Activated CD4-positive, alpha-beta T cell treated with anti-CD3 and anti-CD28 coated beads for 36 hours (primary cell): ENCODE measurements around the gene HELZ2. TPM values are rescaled to one million over a fixed set of nuclear protein-coding genes. Genes with fewer than 3 reads are reported as not detected.

Experiments used
- ATAC-seq: fragments of 200-7000 bp; cut with Tn5 transposase; one replicate; pipeline ENCODE4 v1.10.0; 2021; ENCODE audit warnings: mild to moderate bottlenecking, moderate library complexity
- CTCF ChIA-PET: fragments of 350-600 bp; sonication (Branson Sonifier 250); formaldehyde crosslinking; loops from one replicate; lab custom pipeline; 2021; ENCODE audit warnings: antibody characterized with exemption; lab: Charles Lee
- POLR2A ChIA-PET: fragments of 350-600 bp; sonication (Branson Sonifier 250); formaldehyde crosslinking; loops from one replicate; lab custom pipeline; 2021; ENCODE audit warnings: antibody characterized with exemption, inconsistent platforms; lab: Charles Lee
- DNase-seq: peaks from one replicate; pipeline ENCODE4 v3.0.0-alpha.2; 2020
- H3K27ac Mint-ChIP-seq: one replicate; pipeline ENCODE4 v1.8.0; 2021; ENCODE audit warnings: mixed read lengths
- H3K27me3 Mint-ChIP-seq: one replicate; pipeline ENCODE4 v1.8.0; 2021; ENCODE audit warnings: mixed read lengths
- H3K36me3 Mint-ChIP-seq: one replicate; pipeline ENCODE4 v1.8.0; 2021; ENCODE audit warnings: low read depth, mixed read lengths
- H3K4me1 Mint-ChIP-seq: one replicate; pipeline ENCODE4 v1.8.0; 2021; ENCODE audit warnings: mixed read lengths
- H3K4me3 Mint-ChIP-seq: one replicate; pipeline ENCODE4 v1.8.0; 2021; ENCODE audit warnings: mild to moderate bottlenecking, moderate library complexity, mixed read lengths
- H3K9me3 Mint-ChIP-seq: one replicate; pipeline ENCODE4 v1.8.0; 2021; ENCODE audit warnings: low read depth, mixed read lengths
- intact Hi-C, 2 experiments: fragments of 100-400 bp; cut with DNase I in 1 of 2; cut with micrococcal nuclease in 1 of 2; formaldehyde crosslinking; loops; one replicate each; pipeline versions ENCODE4 v1.14.2 to v1.15.1; 2022 to 2024; cut with DNase I, micrococcal nuclease
- total RNA-seq, 2 experiments: library from RNA; stranded (reverse); gene quantifications; one replicate each; pipeline ENCODE4 v1.2.3, GENCODE V29; 2021

Gene HELZ2
- total RNA-seq, 2 experiments from 2014 or later = 16.1 to 18.7 TPM

- no peak for DNase-seq
- no peaks in the 10 kb centered on the region for H3K9me3 Mint-ChIP-seq
- no peaks in the 10 kb centered on the region for H3K27me3 Mint-ChIP-seq
- H3K4me3 Mint-ChIP-seq = no peak overlapping the region
- intact Hi-C loops = no loop called here
- no peak for ATAC-seq
- no peak overlapping the region for H3K27ac Mint-ChIP-seq
- H3K4me1 Mint-ChIP-seq = peaks cover 22% of the 10 kb centered on the region
- ChIA-PET POLR2A (no interaction called here), CTCF (interaction anchor here (0.9 to 1.0 kb wide), 2 partner anchors 28 to 129 kb away, joined by 4 to 5 read pairs; no protein-coding TSS in a partner anchor)
- no peaks in the 10 kb centered on the region for H3K36me3 Mint-ChIP-seq
Observed at GRCh38 chr20:63566395-63567135, 7.5 kb downstream of the HELZ2 start.

GRCh38 chr20:63565699-63566335 is 8.2 kb downstream of the HELZ2 start:
- Mint-ChIP-seq H3K36me3 (no peaks in the 10 kb centered on the region), H3K4me3 (no peak overlapping the region), H3K4me1 (peaks cover 22% of the 10 kb centered on the region), H3K27ac (no peak overlapping the region), H3K27me3 (no peaks in the 10 kb centered on the region), H3K9me3 (no peaks in the 10 kb centered on the region)
- no peak for DNase-seq
- ChIA-PET POLR2A (interaction anchor here (0.8 kb wide), 1 partner anchor 61 kb away, joined by 3 read pairs; the partner anchor contains the start of gene GMEB2), CTCF (interaction anchor here (0.9 kb wide), 1 partner anchor 128 kb away, joined by 5 read pairs; no protein-coding TSS in a partner anchor)
- ATAC-seq = no peak
- intact Hi-C loops = no loop called here

- intact Hi-C loops = no loop called here
- ChIA-PET CTCF (interaction anchor here (0.7 kb wide), 1 partner anchor 62 kb away, joined by 3 read pairs; no protein-coding TSS in a partner anchor), POLR2A (interaction anchor here (0.8 kb wide), 1 partner anchor 62 kb away, joined by 3 read pairs; the partner anchor contains the start of gene GMEB2)
Observed at GRCh38 chr20:63565021-63565698, 8.9 kb downstream of the HELZ2 start.

GRCh38 chr20:63564036-63564810 is 9.8 kb downstream of the HELZ2 start:
- Mint-ChIP-seq H3K27ac (no peak overlapping the region), H3K36me3 (peaks cover 3% of the 10 kb centered on the region), H3K27me3 (no peaks in the 10 kb centered on the region), H3K4me1 (peaks cover 20% of the 10 kb centered on the region), H3K9me3 (no peaks in the 10 kb centered on the region), H3K4me3 (no peak overlapping the region)
- ATAC-seq (no peak), DNase-seq (no peak)
- POLR2A ChIA-PET = no interaction called here
- intact Hi-C loops = no loop called here
- CTCF ChIA-PET = interaction anchor here (0.7 to 0.9 kb wide), 2 partner anchors 63 to 74 kb away, joined by 3 read pairs; no protein-coding TSS in a partner anchor

More at GRCh38 chr20:63565021-63565698, 8.9 kb downstream of the HELZ2 start:
- Mint-ChIP-seq H3K36me3 (peaks cover 3% of the 10 kb centered on the region), H3K4me3 (no peak overlapping the region), H3K9me3 (no peaks in the 10 kb centered on the region), H3K4me1 (peaks cover 22% of the 10 kb centered on the region), H3K27ac (no peak overlapping the region), H3K27me3 (no peaks in the 10 kb centered on the region)
- DNase-seq (no peak), ATAC-seq (no peak)

GRCh38 chr20:63563225-63563935 is 10.7 kb downstream of the HELZ2 start:
- ChIA-PET POLR2A (no interaction called here), CTCF (interaction anchor here (0.9 kb wide), 1 partner anchor 75 kb away, joined by 3 read pairs; no protein-coding TSS in a partner anchor)
- Mint-ChIP-seq H3K9me3 (no peaks in the 10 kb centered on the region), H3K36me3 (peaks cover 3% of the 10 kb centered on the region), H3K4me1 (peaks cover 13% of the 10 kb centered on the region), H3K4me3 (no peak overlapping the region), H3K27ac (no peak overlapping the region), H3K27me3 (no peaks in the 10 kb centered on the region)
- ATAC-seq (no peak), DNase-seq (no peak)
- intact Hi-C loops = no loop called here

GRCh38 chr20:63562461-63563224 is 11.4 kb downstream of the HELZ2 start:
- ChIA-PET CTCF (interaction anchor here (0.9 kb wide), 1 partner anchor 76 kb away, joined by 3 read pairs; no protein-coding TSS in a partner anchor), POLR2A (no interaction called here)
- peaks cover 5% of the 10 kb centered on the region for H3K4me1 Mint-ChIP-seq
- H3K27ac Mint-ChIP-seq = no peak overlapping the region
- DNase-seq (no peak), ATAC-seq (no peak)
- intact Hi-C loops = no loop called here
- peaks cover 3% of the 10 kb centered on the region for H3K36me3 Mint-ChIP-seq
- no peaks in the 10 kb centered on the region for H3K9me3 Mint-ChIP-seq
- H3K27me3 Mint-ChIP-seq = no peaks in the 10 kb centered on the region
- no peak overlapping the region for H3K4me3 Mint-ChIP-seq

GRCh38 chr20:63561624-63562396 is 12.2 kb downstream of the HELZ2 start:
- intact Hi-C loops = no loop called here
- Mint-ChIP-seq H3K27ac (no peak overlapping the region), H3K4me1 (no peaks in the 10 kb centered on the region), H3K9me3 (no peaks in the 10 kb centered on the region), H3K36me3 (peaks cover 3% of the 10 kb centered on the region), H3K4me3 (no peak overlapping the region), H3K27me3 (no peaks in the 10 kb centered on the region)
- DNase-seq (no peak), ATAC-seq (no peak)
- ChIA-PET CTCF (interaction anchor here (1.0 kb wide), 1 partner anchor 24 kb away, joined by 3 read pairs; the partner anchor contains the start of gene PTK6), POLR2A (no interaction called here)

DNA sequence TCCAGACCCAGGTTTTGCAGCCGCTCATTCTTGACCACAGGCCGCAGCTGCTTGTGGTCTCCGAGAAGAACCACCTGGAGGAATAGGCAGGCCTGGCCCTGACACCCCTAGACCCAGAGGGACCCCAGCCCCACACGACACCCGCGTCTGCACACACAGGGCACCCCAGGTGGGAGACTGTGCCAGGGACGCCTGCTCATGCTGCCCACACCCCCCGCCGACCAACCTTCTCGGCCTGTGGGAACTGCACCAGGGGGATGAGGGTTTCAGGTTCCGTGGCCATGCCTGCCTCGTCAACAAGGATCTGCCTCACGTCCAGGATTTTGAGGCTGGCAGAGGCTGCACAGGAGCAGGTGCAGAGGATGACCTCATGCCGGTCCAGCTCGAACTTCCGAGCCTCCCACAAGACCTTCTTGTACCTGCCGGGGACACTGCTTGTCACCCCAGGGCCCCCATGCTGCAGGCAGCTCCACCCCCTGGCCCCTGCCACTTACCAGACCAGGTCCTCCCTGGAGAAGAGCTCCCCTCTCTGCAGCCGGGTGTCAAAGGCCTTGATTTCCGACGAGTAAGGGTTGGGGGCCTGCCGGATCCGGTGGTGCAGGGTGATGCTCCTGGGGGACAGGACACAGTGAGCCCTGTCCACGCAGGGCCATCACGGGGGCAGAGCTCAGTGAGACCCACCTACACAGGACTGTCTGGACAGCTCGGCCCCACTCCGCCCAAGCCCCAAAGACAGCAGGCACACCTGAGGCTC is 13.0 kb downstream of the HELZ2 start:
- Mint-ChIP-seq H3K36me3 (peaks cover 3% of the 10 kb centered on the region), H3K4me1 (no peaks in the 10 kb centered on the region), H3K27me3 (no peaks in the 10 kb centered on the region), H3K4me3 (no peak overlapping the region), H3K9me3 (no peaks in the 10 kb centered on the region), H3K27ac (no peak overlapping the region)
- POLR2A ChIA-PET = interaction anchor here (0.7 kb wide), 1 partner anchor 739 kb away, joined by 4 read pairs; no protein-coding TSS in a partner anchor
- DNase-seq = no peak
- CTCF ChIA-PET = interaction anchor here (1.0 kb wide), 1 partner anchor 23 kb away, joined by 3 read pairs; the partner anchor contains the start of gene PTK6
- no peak for ATAC-seq
- intact Hi-C loops = no loop called here

DNA sequence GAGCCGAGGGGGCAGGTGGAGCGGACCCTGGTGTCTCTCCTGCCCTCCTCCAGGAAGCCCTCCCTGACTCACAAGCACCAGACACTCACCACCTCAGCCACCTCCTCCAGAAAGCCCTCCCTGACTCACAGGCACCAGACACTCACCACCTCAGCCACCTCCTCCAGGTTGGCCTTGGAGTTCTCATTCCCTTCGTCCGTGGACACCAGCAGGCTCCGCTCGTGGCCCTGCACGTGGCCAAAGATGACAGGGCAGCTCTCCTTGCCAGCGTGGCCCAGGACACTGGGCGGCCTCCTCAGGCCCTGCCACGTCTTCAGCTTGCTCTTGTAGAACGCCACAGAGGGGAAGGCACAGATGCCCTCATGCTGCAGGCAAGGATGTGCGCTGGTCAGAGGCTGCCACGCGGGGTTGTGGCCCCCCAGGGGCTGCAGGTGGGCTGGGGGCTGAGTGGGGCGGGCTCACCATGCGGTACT is 13.7 kb downstream of the HELZ2 start:
- no peak overlapping the region for H3K27ac Mint-ChIP-seq
- intact Hi-C loops = no loop called here
- DNase-seq (no peak), ATAC-seq (no peak)
- ChIA-PET POLR2A (interaction anchor here (0.7 kb wide), 1 partner anchor 738 kb away, joined by 4 read pairs; no protein-coding TSS in a partner anchor), CTCF (no interaction called here)
- H3K9me3 Mint-ChIP-seq = no peaks in the 10 kb centered on the region
- H3K4me3 Mint-ChIP-seq = no peak overlapping the region
- no peaks in the 10 kb centered on the region for H3K4me1 Mint-ChIP-seq
- no peaks in the 10 kb centered on the region for H3K27me3 Mint-ChIP-seq
- peaks cover 3% of the 10 kb centered on the region for H3K36me3 Mint-ChIP-seq
